Mesendoderm (in vitro differentiated cells): ENCODE results near the gene CLMP.

ENCODE experiments used
- DNase-seq: peaks from one replicate; pipeline ENCODE4 v3.0.0; 2013
- H2AK5ac ChIP-seq: 2 replicates; pipeline ENCODE4 v1.6.1; 2013; ENCODE audit warnings: low read length, inconsistent platforms
- H2BK120ac ChIP-seq: 2 replicates; pipeline ENCODE4 v1.6.1; 2013; ENCODE audit warnings: low read depth, mild to moderate bottlenecking, low read length, moderate library complexity, mixed read lengths
- H2BK15ac ChIP-seq: replicated peaks from 2 replicates; pipeline ENCODE4 v1.6.1; 2013; ENCODE audit warnings: low read depth, mild to moderate bottlenecking, moderate library complexity
- H2BK5ac ChIP-seq: 2 replicates; pipeline ENCODE4 v1.6.1; 2013; ENCODE audit warnings: low read length, inconsistent platforms
- H3K18ac ChIP-seq: 2 replicates; pipeline ENCODE4 v1.6.1; 2013; ENCODE audit warnings: mild to moderate bottlenecking, low read length, mixed read lengths
- H3K23ac ChIP-seq: one replicate; pipeline ENCODE4 v1.6.1; 2013; ENCODE audit warnings: low read length
- H3K27ac ChIP-seq: 2 replicates; pipeline ENCODE4 v1.5.1; 2013; ENCODE audit warnings: low read depth, mild to moderate bottlenecking, inconsistent platforms, low read length, moderate library complexity
- H3K27me3 ChIP-seq: 2 replicates; pipeline ENCODE4 v1.6.1; 2013; ENCODE audit warnings: low read length, control low read depth, mild to moderate bottlenecking, inconsistent platforms; ENCODE audit not compliant: insufficient read depth, poor library complexity
- H3K36me3 ChIP-seq: 2 replicates; pipeline ENCODE4 v1.6.1; 2013; ENCODE audit warnings: low read length, inconsistent platforms; ENCODE audit not compliant: control insufficient read depth, insufficient read depth
- H3K4ac ChIP-seq: one replicate; pipeline ENCODE4 v1.6.1; 2013; ENCODE audit warnings: low read depth, mild to moderate bottlenecking, low read length, moderate library complexity
- H3K4me1 ChIP-seq: 2 replicates; pipeline ENCODE4 v1.6.1; 2013; ENCODE audit warnings: low read depth, low read length, inconsistent platforms; ENCODE audit not compliant: control insufficient read depth
- H3K4me2 ChIP-seq: 2 replicates; pipeline ENCODE4 v1.6.1; 2013; ENCODE audit warnings: low read length
- H3K4me3 ChIP-seq: 2 replicates; pipeline ENCODE4 v1.5.1; 2013; ENCODE audit warnings: mild to moderate bottlenecking, low read length
- H3K56ac ChIP-seq: one replicate; pipeline ENCODE4 v1.6.1; 2013; ENCODE audit warnings: low read length
- H3K79me1 ChIP-seq: 2 replicates; pipeline ENCODE4 v1.6.1; 2013; ENCODE audit warnings: low read length, inconsistent platforms
- H3K79me2 ChIP-seq: 2 replicates; pipeline ENCODE4 v1.6.1; 2013; ENCODE audit warnings: mild to moderate bottlenecking, low read length; ENCODE audit not compliant: control insufficient read depth, insufficient read depth
- H3K9ac ChIP-seq: 2 replicates; pipeline ENCODE4 v1.6.1; 2013; ENCODE audit warnings: low read length, inconsistent platforms
- H4K5ac ChIP-seq: one replicate; pipeline ENCODE4 v1.6.1; 2013; ENCODE audit warnings: low read length
- H4K8ac ChIP-seq: one replicate; pipeline ENCODE4 v1.6.1; 2013; ENCODE audit warnings: low read depth, mild to moderate bottlenecking, control low read depth, low read length, moderate library complexity
- WGBS: extraction: QIAGEN DNeasy Blood & Tissue Kit; methylation state at CpG from one replicate; pipeline ENCODE4 v1.1.7; 2013; ENCODE audit warnings: low lambda C conversion rate, missing lambda C conversion rate; ENCODE audit not compliant: insufficient coverage; ENCODE audit errors: extremely low coverage; 5-methylcytosine and 5-hydroxymethylcytosine counted together

CLMP gene

GRCh38 chr11:123169821-123170220 is 25.2 kb downstream of the CLMP start:
- Histone ChIP-seq H2BK5ac (peak overlapping the region; percentile 98), H2BK15ac (no peak overlapping the region), H3K4ac (no peak overlapping the region), H3K4me2 (no peak overlapping the region), H3K27me3 (no peaks in the 10 kb centered on the region), H3K79me1 (peaks cover 5% of the 10 kb centered on the region), H3K4me1 (peaks cover 21% of the 10 kb centered on the region), H3K79me2 (no peaks in the 10 kb centered on the region), H3K36me3 (no peaks in the 10 kb centered on the region), H3K56ac (peak overlapping the region; percentile 77), H4K5ac (no peak overlapping the region), H3K27ac (peak overlapping the region; percentile 87), H3K18ac (peak overlapping the region; percentile 94), H3K4me3 (no peak overlapping the region), H2BK120ac (peak overlapping the region; percentile 78), H3K23ac (no peak overlapping the region), H3K9ac (no peak overlapping the region), H2AK5ac (no peak overlapping the region), H4K8ac (no peak overlapping the region)
- DNase-seq = peak; percentile 91
- WGBS = no CpG with 5 or more reads among the region's 3 CpGs

- Histone ChIP-seq H4K8ac (no peak overlapping the region), H3K4me3 (no peak overlapping the region), H3K56ac (peak overlapping the region; percentile 26), H3K4ac (peak overlapping the region; percentile 90), H3K4me2 (no peak overlapping the region), H2AK5ac (peak overlapping the region; percentile 65), H3K79me1 (peaks cover 5% of the 10 kb centered on the region), H3K27ac (peak overlapping the region; percentile 87), H2BK5ac (peak overlapping the region; percentile 59), H3K18ac (peak overlapping the region; percentile 94), H3K36me3 (no peaks in the 10 kb centered on the region), H3K79me2 (no peaks in the 10 kb centered on the region), H3K23ac (no peak overlapping the region), H3K9ac (peak overlapping the region; percentile 14), H2BK120ac (no peak overlapping the region), H3K4me1 (peaks cover 21% of the 10 kb centered on the region), H4K5ac (peak overlapping the region; percentile 25), H3K27me3 (no peaks in the 10 kb centered on the region), H2BK15ac (no peak overlapping the region)
- WGBS = no CpG with 5 or more reads among the region's 3 CpGs
- DNase-seq = peak; percentile 66
These were observed 26.0 kb downstream of the CLMP start for GRCh38 chr11:123168955-123169484.

GRCh38 chr11:123168241-123168640 is 26.8 kb downstream of the CLMP start:
- Histone ChIP-seq H2BK120ac (no peak overlapping the region), H2BK15ac (no peak overlapping the region), H3K36me3 (no peaks in the 10 kb centered on the region), H3K4me3 (no peak overlapping the region), H4K8ac (no peak overlapping the region), H3K4me2 (no peak overlapping the region), H3K4ac (no peak overlapping the region), H2AK5ac (peak overlapping the region; percentile 23), H3K56ac (peak overlapping the region; percentile 51), H3K23ac (peak overlapping the region; percentile 4), H3K9ac (peak overlapping the region; percentile 4), H3K18ac (peak overlapping the region; percentile 34), H3K79me2 (no peaks in the 10 kb centered on the region), H3K4me1 (peaks cover 21% of the 10 kb centered on the region), H3K27ac (no peak overlapping the region), H3K79me1 (peaks cover 6% of the 10 kb centered on the region), H4K5ac (no peak overlapping the region), H3K27me3 (no peaks in the 10 kb centered on the region), H2BK5ac (peak overlapping the region; percentile 7)
- peak; percentile 23 for DNase-seq
- no CpG with 5 or more reads among the region's 5 CpGs for WGBS

DNA sequence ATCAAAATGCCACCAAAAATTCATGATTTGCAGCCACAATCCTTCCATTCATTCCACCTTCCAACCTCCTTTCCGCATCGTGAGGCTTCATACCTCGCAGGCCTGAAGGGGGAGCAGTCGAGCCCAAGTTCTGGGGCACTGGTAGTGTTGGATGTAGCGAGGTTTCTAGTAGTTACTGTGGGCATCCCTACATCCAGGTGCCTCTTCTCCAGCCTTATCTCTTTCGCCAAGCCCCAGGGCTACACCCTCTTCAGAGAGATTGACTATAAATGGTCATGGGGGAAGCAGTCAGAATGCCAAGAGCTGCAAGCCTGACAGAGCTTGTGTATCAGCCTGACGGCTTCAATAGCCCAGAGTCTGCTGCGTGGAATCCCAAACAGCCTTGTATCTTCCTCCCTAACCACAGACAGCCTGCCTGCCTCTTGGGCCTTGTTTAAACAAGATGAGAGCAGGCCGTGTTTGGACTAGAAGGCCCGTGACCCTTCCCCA is 28.9 kb downstream of the CLMP start:
- Histone ChIP-seq H3K4me2 (no peak overlapping the region), H3K4ac (no peak overlapping the region), H3K79me1 (peaks cover 11% of the 10 kb centered on the region), H4K5ac (no peak overlapping the region), H3K56ac (peak overlapping the region; percentile 59), H3K36me3 (no peaks in the 10 kb centered on the region), H2BK15ac (no peak overlapping the region), H3K9ac (peak overlapping the region; percentile 16), H2AK5ac (no peak overlapping the region), H3K18ac (no peak overlapping the region), H3K23ac (no peak overlapping the region), H2BK120ac (no peak overlapping the region), H4K8ac (no peak overlapping the region), H3K27ac (peak overlapping the region; percentile 4), H3K79me2 (no peaks in the 10 kb centered on the region), H3K4me1 (peaks cover 21% of the 10 kb centered on the region), H2BK5ac (no peak overlapping the region), H3K4me3 (no peak overlapping the region), H3K27me3 (no peaks in the 10 kb centered on the region)
- DNase-seq = peak; percentile 97
- WGBS = no CpG with 5 or more reads among the region's 10 CpGs

DNA sequence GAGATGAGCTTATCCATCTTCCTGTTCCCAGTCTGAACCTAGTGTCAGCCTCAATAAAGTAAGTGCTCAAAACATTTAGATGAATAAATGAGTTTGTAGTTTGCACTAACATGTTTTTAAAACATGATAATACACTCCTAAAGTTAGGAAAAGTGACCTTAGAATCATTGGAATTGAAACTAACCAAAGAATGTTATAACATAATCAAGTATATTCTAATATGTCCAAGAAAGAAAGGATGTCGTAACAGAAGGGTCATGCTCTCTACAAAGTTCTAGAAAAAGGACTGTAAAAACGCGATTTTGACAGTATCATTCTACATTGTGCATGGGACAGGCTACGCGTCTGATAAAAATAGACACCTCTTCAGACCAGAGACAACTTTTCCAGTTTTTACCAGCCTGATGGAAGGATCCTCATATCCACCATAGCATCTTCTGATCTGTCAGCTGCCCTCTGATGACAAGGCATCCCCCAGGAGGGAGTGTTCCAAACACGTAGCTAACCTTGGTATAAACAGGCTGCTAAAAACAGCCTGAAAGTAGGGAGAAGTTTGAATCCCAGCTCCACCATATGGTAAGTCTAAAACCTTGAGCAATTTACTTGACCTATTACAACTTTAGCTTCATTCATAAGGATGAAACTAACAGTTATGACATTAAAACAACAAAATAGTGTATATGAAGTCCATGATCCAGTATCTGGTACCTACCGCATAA is 30.2 kb downstream of the CLMP start:
- H4K8ac ChIP-seq = no peak overlapping the region
- no peaks in the 10 kb centered on the region for H3K27me3 ChIP-seq
- no peak overlapping the region for H3K4me3 ChIP-seq
- no peaks in the 10 kb centered on the region for H3K36me3 ChIP-seq
- peaks cover 13% of the 10 kb centered on the region for H3K79me1 ChIP-seq
- no peak overlapping the region for H3K23ac ChIP-seq
- no peak overlapping the region for H3K4me2 ChIP-seq
- WGBS = no CpG with 5 or more reads among the region's 7 CpGs
- no peaks in the 10 kb centered on the region for H3K79me2 ChIP-seq
- no peak for DNase-seq
- H4K5ac ChIP-seq = no peak overlapping the region
- peaks cover 19% of the 10 kb centered on the region for H3K4me1 ChIP-seq
- no peak overlapping the region for H3K9ac ChIP-seq
- H3K27ac ChIP-seq = no peak overlapping the region
- H2AK5ac ChIP-seq = no peak overlapping the region
- no peak overlapping the region for H3K56ac ChIP-seq
- no peak overlapping the region for H2BK15ac ChIP-seq
- H3K18ac ChIP-seq = no peak overlapping the region
- H3K4ac ChIP-seq = no peak overlapping the region
- no peak overlapping the region for H2BK120ac ChIP-seq
- H2BK5ac ChIP-seq = no peak overlapping the region
